Measurements from ENCODE around the gene TMEM169. TPM values are rescaled to one million over a fixed set of nuclear protein-coding genes. Genes with fewer than 3 reads are reported as not detected.
A peak's percentile ranks its signal among the peaks of the same experiment; 100 is the strongest.

Gene TMEM169
- total RNA-seq, 1 donor from 2014 or later, result 166 TPM

- H3K9me3 Mint-ChIP-seq (ENCODE audit: unreplicated experiment), result no peaks in the 10 kb centered on the region
- H3K27me3 Mint-ChIP-seq (ENCODE audit: unreplicated experiment), result peaks cover 7% of the 10 kb centered on the region
- no peak for TF ChIP-seq CTCF (IDR thresholded peaks at IDR 0.05; ENCODE audit: partially characterized antibody, unreplicated experiment)
- peaks cover 17% of the 10 kb centered on the region for H3K36me3 Mint-ChIP-seq (ENCODE audit: unreplicated experiment)
- H3K4me3 Mint-ChIP-seq (ENCODE audit: unreplicated experiment), result no peak overlapping the region
- peaks cover 1% of the 10 kb centered on the region for H3K4me1 Mint-ChIP-seq (ENCODE audit: low read depth, unreplicated experiment)
- no peak overlapping the region for H3K27ac Mint-ChIP-seq (ENCODE audit: unreplicated experiment)
- no peak for DNase-seq
Measured at GRCh38 chr2:216098421-216099334, 17.0 kb downstream of the TMEM169 start.

GRCh38 chr2:216101109-216101508 lies 19.4 kb downstream of the TMEM169 start:
- Mint-ChIP-seq H3K4me3 (ENCODE audit: unreplicated experiment) (no peak overlapping the region), H3K27ac (ENCODE audit: unreplicated experiment) (no peak overlapping the region)

DNA sequence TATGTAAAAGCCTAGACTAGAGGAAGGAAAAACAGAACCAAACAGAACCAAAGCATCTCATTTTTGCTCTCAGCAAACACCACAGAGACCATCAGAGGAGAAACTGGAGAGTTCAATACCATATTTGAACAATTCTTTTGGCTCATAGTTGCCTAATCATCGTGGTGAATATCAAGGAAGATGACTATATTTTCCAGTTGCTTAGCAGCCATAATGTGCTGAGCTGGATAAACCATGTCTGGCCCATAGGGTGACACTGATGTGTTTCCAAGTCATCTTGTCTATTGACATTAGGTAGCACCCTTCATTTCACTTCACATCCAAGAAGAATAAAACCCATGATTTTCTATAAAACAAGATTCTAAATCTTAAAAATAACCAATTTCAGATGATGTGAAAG lies 21.5 kb downstream of the TMEM169 start:
- Mint-ChIP-seq H3K36me3 (ENCODE audit: unreplicated experiment) (peaks cover 17% of the 10 kb centered on the region), H3K27ac (ENCODE audit: unreplicated experiment) (no peak overlapping the region), H3K4me3 (ENCODE audit: unreplicated experiment) (no peak overlapping the region), H3K4me1 (ENCODE audit: low read depth, unreplicated experiment) (peaks cover 12% of the 10 kb centered on the region), H3K9me3 (ENCODE audit: unreplicated experiment) (peaks cover 5% of the 10 kb centered on the region), H3K27me3 (ENCODE audit: unreplicated experiment) (peaks cover 8% of the 10 kb centered on the region)
- TF ChIP-seq CTCF (IDR thresholded peaks at IDR 0.05; ENCODE audit: partially characterized antibody, unreplicated experiment), result no peak
- DNase-seq, result no peak

More at GRCh38 chr2:216101109-216101508, 19.4 kb downstream of the TMEM169 start:
- peaks cover 6% of the 10 kb centered on the region for H3K4me1 Mint-ChIP-seq (ENCODE audit: low read depth, unreplicated experiment)
- peaks cover 7% of the 10 kb centered on the region for H3K27me3 Mint-ChIP-seq (ENCODE audit: unreplicated experiment)
- H3K36me3 Mint-ChIP-seq (ENCODE audit: unreplicated experiment), result peaks cover 17% of the 10 kb centered on the region
- no peaks in the 10 kb centered on the region for H3K9me3 Mint-ChIP-seq (ENCODE audit: unreplicated experiment)
- no peak for TF ChIP-seq CTCF (IDR thresholded peaks at IDR 0.05; ENCODE audit: partially characterized antibody, unreplicated experiment)
- DNase-seq, result no peak

DNA sequence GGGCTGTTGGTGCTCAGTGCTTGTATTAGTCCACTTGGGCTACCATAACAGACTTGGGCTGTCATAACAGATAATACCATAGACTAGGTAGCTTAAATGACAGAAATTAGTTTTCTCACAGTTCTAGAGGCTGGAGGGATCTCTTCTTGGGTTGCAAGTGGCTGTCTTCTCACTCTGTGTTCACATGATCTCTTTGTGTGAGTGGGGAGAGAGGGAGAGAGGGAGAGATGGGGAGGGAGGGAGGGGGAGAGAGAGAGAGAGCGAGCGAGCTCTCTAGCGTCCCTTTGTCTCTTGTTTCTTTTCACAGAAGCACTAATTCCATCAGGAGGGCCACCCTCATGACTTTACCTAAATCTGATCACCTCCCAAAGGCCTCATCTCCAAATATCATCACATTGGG lies 23.0 kb downstream of the TMEM169 start:
- H3K4me1 Mint-ChIP-seq (ENCODE audit: low read depth, unreplicated experiment), result peaks cover 17% of the 10 kb centered on the region
- H3K36me3 Mint-ChIP-seq (ENCODE audit: unreplicated experiment), result peaks cover 16% of the 10 kb centered on the region
- H3K27ac Mint-ChIP-seq (ENCODE audit: unreplicated experiment), result no peak overlapping the region
- H3K4me3 Mint-ChIP-seq (ENCODE audit: unreplicated experiment), result no peak overlapping the region
- TF ChIP-seq CTCF (IDR thresholded peaks at IDR 0.05; ENCODE audit: partially characterized antibody, unreplicated experiment), result no peak
- H3K27me3 Mint-ChIP-seq (ENCODE audit: unreplicated experiment), result peaks cover 14% of the 10 kb centered on the region
- DNase-seq, result no peak
- H3K9me3 Mint-ChIP-seq (ENCODE audit: unreplicated experiment), result peaks cover 11% of the 10 kb centered on the region

DNA sequence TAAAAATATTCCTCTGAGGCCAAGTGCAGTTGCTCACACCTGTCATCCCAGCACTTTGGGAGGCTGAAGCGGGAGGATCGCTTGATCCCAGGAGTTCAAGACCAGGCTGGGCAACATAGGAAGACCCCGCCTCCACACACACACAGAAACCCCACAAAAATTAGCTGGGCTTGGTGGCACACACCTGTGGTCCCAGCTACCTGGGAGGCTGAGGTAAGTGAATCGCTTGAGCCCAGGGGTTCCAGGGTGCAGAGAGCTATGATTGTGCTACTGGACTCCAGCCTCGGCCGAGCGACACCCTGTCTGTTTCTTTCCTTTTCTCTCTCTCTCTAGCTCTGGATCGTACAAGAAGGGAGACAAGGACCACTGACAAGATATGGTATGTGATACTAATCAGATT lies 25.6 kb downstream of the TMEM169 start:
- Mint-ChIP-seq H3K36me3 (ENCODE audit: unreplicated experiment) (no peaks in the 10 kb centered on the region), H3K4me3 (ENCODE audit: unreplicated experiment) (peak overlapping the region; percentile 86), H3K9me3 (ENCODE audit: unreplicated experiment) (peaks cover 11% of the 10 kb centered on the region), H3K27ac (ENCODE audit: unreplicated experiment) (peak overlapping the region; percentile 99), H3K27me3 (ENCODE audit: unreplicated experiment) (peaks cover 10% of the 10 kb centered on the region), H3K4me1 (ENCODE audit: low read depth, unreplicated experiment) (peaks cover 32% of the 10 kb centered on the region)
- TF ChIP-seq CTCF (IDR thresholded peaks at IDR 0.05; ENCODE audit: partially characterized antibody, unreplicated experiment), result no peak
- DNase-seq, result no peak

Data from glutamatergic neuron (in vitro differentiated cells).